Mesodermal cell (in vitro differentiated cells): ENCODE results near the gene IFNAR1.

Experiments
- H3K27ac ChIP-seq: 2 replicates; pipeline ENCODE4 v1.7.0; 2013; ENCODE audit warnings: mild to moderate bottlenecking, low read depth, low read length, moderate library complexity; ENCODE audit not compliant: severe bottlenecking
- H3K36me3 ChIP-seq: 2 replicates; pipeline ENCODE4 v1.7.1; 2013; ENCODE audit warnings: mild to moderate bottlenecking, low read length, moderate library complexity; ENCODE audit not compliant: control insufficient read depth, insufficient read depth
- H3K4me1 ChIP-seq: one replicate; pipeline ENCODE4 v1.7.1; 2013; ENCODE audit warnings: mild to moderate bottlenecking, low read length; ENCODE audit not compliant: insufficient read depth, control insufficient read depth, poor library complexity, severe bottlenecking
- H3K4me3 ChIP-seq: 2 replicates; pipeline ENCODE4 v1.7.0; 2013; ENCODE audit warnings: low read length, control low read depth, mild to moderate bottlenecking; ENCODE audit not compliant: insufficient read depth, poor library complexity, severe bottlenecking; ENCODE audit errors: extremely low read depth
- H3K9me3 ChIP-seq: 2 replicates; pipeline ENCODE4 v1.7.1; 2013; ENCODE audit warnings: mild to moderate bottlenecking, low read length, moderate library complexity; ENCODE audit not compliant: control insufficient read depth
- WGBS, 2 experiments: methylation state at CpG; one replicate each; pipeline ENCODE4 v1.1.5; 2013; ENCODE audit warnings: missing lambda C conversion rate in 2 of 2; ENCODE audit not compliant: insufficient coverage in 2 of 2; 5-methylcytosine and 5-hydroxymethylcytosine counted together

The IFNAR1 gene

DNA sequence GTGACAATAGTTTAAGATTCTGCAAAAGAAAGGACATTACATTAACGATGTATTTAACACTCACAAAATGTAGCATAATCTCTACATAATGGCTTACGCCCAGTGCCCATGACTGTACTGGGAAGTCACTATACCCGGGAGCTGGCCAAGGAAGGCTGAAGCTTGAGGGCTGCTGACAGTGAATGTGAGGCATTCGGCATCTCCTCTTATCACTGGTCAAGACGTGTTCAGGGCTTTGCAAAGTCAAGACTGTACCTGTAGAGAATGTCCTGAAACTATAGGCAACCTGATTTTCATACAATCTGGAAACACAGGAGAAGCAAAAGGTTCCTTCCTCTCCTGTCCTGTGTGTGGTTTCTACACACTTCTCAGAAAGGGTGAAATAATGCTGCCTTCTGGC, 65.7 kb downstream of the IFNAR1 start:
- H3K4me3 ChIP-seq: no peak overlapping the region
- H3K27ac ChIP-seq: no peak overlapping the region
- H3K36me3 ChIP-seq: no peaks in the 10 kb centered on the region
- H3K4me1 ChIP-seq: no peaks in the 10 kb centered on the region
- no peaks in the 10 kb centered on the region for H3K9me3 ChIP-seq
- WGBS, 2 experiments: 74 to 86% methylated on average over 2 to 3 of the region's 5 CpGs

DNA sequence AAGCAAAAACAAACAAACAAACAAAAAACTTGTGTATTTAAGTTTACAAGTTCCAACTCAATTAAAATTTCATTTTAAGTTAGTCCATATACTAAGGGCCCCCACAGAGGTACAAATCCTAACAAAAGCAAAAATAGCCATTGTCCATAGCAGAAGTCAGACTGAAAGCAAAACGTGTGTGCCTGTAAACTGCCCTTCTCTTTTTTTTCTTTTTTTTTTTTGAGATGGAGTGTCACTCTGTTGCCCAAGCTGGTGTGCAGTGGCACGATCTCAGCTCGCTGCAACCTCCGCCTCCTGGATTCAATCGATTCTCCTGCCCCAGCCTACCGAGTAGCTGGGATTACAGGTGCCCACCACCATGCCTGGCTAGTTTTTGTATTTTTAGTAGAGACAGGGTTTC, 66.9 kb downstream of the IFNAR1 start:
- Histone ChIP-seq H3K4me3 (no peak overlapping the region), H3K27ac (no peak overlapping the region), H3K9me3 (no peaks in the 10 kb centered on the region), H3K36me3 (no peaks in the 10 kb centered on the region), H3K4me1 (no peaks in the 10 kb centered on the region)
- 79 to 93% methylated on average over 4 to 5 of the region's 6 CpGs for WGBS, 2 experiments

DNA sequence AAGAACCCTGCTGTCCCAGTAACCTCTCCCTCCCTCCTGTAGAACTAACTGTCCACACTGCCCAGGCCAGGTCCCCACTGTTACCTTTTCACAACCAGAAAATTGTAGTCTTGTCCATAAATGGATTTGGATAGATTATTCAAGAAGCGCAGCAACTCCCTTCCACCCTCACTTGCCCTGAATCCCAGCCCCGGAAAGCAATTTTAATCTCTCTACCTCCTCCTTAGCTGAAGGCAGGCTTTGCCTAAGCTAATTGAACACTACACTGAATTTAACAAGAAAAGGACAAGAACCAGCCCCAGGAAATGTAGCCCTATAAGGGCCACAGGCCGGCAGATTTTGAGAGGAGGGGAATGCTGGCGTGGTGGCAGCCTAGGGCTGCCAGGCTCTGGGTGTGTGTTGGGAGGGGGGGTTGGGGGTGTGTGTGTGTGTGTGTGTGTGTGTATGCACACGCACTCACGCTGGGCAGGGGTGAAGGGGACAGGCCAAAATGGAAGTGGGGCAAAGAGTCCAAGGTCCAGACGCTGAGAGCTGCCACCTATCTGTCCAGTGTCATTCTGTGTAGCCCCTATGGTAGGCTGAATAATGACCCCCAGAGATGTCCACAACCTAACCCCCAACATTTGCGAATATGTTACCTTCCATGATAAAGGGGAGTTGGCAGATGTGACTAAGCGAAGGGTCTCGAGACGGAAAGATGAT, 67.7 kb downstream of the IFNAR1 start:
- no peaks in the 10 kb centered on the region for H3K4me1 ChIP-seq
- no peak overlapping the region for H3K4me3 ChIP-seq
- H3K27ac ChIP-seq: no peak overlapping the region
- H3K9me3 ChIP-seq: no peaks in the 10 kb centered on the region
- 80 to 84% methylated on average over 1 to 7 of the region's 11 CpGs for WGBS, 2 experiments
- no peaks in the 10 kb centered on the region for H3K36me3 ChIP-seq

DNA sequence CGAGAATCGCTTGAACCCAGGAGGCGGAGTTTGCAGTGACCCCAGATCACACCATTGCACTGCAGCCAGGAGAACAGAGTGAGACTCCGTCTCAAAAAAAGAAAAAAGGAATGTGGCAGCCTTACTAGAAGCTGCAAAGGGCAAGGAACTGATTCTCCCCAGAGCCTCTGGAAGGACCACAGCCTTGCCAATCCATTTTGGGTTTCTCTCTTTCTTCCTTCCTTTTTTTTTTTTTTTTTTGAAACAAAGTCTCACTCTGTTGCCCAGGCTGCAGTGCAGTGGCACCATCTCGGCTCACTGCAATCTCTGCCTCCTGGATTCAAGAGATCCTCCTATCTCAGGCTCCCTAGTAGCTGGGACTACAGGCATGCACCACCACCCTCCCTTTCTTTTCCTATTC, 68.6 kb downstream of the IFNAR1 start:
- Histone ChIP-seq H3K27ac (no peak overlapping the region), H3K4me1 (no peaks in the 10 kb centered on the region), H3K9me3 (no peaks in the 10 kb centered on the region), H3K36me3 (no peaks in the 10 kb centered on the region), H3K4me3 (no peak overlapping the region)
- WGBS, 2 experiments: 73 to 85% methylated on average over 3 to 4 of the region's 5 CpGs

DNA sequence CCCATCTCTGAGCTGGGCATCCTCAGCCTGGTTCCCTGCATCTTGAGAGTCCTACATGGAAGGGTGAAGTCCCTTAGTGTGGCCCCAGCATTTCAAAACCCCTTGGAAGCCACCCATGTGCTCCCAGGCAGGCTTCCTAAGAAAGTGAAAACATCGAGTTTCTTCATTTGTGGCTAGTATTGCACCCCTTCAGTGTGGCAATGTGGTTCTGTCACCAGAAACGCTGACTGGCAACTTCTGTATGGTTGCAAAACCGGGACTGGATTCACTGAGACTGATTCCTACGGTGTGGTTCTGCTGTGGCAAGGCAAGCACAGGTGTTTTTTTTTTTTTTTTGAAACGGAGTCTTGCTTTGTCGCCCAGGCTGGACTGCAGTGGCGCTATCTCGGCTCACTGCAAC, 69.5 kb downstream of the IFNAR1 start:
- no peaks in the 10 kb centered on the region for H3K36me3 ChIP-seq
- H3K4me3 ChIP-seq: no peak overlapping the region
- no peak overlapping the region for H3K27ac ChIP-seq
- no peaks in the 10 kb centered on the region for H3K9me3 ChIP-seq
- H3K4me1 ChIP-seq: no peaks in the 10 kb centered on the region
- WGBS, 2 experiments: 94 to 96% methylated on average over 4 of the region's 8 CpGs

DNA sequence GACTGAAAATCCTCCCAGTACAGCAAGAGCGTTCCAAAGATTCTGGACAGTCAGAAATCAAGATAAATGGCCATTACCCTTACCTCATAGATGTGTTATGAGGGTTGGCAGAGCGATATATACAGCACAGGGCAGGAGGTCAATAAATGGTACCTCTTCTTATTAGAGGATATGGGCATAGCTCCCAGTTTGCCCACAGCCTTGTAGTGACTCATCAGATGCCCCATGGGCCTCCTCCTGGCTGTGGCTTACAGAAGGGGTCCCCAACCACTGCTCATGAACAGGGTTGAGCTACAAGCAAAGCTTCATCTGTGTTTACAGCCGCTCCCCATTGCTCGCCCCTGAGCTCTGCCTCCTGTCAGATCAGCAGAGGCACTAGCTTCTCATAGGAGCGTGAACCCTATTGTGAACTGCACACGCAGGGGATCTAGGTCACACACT, 71.1 kb downstream of the IFNAR1 start:
- Histone ChIP-seq H3K9me3 (no peaks in the 10 kb centered on the region), H3K27ac (no peak overlapping the region), H3K4me3 (no peak overlapping the region), H3K4me1 (no peaks in the 10 kb centered on the region), H3K36me3 (no peaks in the 10 kb centered on the region)
- 95 to 97% methylated on average over 2 to 3 of the region's 6 CpGs for whole genome bisulfite sequencing, 2 experiments

DNA sequence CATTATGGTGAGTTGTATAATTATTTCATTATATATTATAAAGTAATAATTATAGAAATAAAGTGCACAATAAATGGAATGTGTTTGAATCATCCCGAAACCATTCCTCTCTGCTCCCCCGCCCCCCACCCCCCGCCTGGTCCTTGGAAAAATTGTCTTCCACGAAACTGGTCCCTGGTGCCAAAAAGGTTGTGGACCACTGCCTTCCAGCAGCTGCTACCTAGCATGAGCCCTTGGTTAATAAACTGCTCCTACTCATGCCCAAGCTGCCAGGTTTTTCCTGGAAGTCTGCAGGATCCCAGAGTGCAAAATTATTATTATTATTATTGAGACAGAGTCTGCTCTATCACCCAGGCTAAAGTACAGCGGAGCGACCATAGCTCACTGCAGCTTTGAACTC, 71.7 kb downstream of the IFNAR1 start:
- Histone ChIP-seq H3K4me1 (no peaks in the 10 kb centered on the region), H3K9me3 (no peaks in the 10 kb centered on the region), H3K4me3 (no peak overlapping the region), H3K27ac (no peak overlapping the region), H3K36me3 (no peaks in the 10 kb centered on the region)
- WGBS, 2 experiments: 93 to 94% methylated on average over 3 of the region's 6 CpGs

DNA sequence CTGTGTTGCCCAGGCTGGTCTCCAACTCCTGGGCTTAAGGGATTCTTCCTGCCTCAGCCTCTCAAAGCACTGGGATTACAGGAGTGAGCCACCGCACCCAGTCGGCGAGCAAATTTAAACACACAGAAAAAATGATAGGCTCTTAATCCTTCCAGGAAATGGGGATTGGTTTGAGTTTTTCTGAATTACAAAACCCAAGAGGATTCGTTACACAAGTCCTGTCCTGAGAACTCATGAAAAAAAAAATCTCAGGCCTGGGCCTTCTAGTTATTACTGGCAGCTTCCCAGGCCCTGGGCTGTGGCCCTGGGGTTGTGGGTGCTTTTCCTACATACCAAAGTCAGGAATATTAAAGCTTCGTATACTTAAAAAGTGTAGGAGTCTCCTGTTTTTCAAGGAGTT, 72.2 kb downstream of the IFNAR1 start:
- 80 to 100% methylated on average over 1 of the region's 5 CpGs for WGBS, 2 experiments
- Histone ChIP-seq H3K9me3 (no peaks in the 10 kb centered on the region), H3K27ac (no peak overlapping the region), H3K4me3 (no peak overlapping the region), H3K36me3 (no peaks in the 10 kb centered on the region), H3K4me1 (no peaks in the 10 kb centered on the region)

DNA sequence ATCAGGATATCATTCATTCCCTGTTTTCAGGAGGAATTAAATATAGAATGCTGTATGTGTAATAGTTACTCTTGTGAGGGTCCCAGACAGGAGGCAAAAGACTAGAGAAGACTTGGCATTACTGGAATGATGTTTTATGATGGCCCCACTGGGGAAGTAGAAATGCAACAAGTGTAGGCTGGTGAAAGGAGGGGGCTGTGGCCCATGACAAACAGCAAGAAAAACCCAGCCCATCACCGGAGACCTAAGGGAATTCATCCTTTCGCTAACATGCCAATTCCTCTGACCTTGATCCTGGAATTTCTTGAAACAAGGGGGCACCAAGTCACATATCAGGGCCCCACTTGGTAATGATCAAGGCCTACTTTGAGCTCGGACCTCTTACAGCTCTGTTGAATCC, 72.9 kb downstream of the IFNAR1 start:
- WGBS, 2 experiments: 86 to 94% methylated on average over 2 to 3 of the region's 3 CpGs
- no peak overlapping the region for H3K27ac ChIP-seq
- H3K36me3 ChIP-seq: no peaks in the 10 kb centered on the region
- peaks cover 4% of the 10 kb centered on the region for H3K4me1 ChIP-seq
- no peaks in the 10 kb centered on the region for H3K9me3 ChIP-seq
- H3K4me3 ChIP-seq: no peak overlapping the region

DNA sequence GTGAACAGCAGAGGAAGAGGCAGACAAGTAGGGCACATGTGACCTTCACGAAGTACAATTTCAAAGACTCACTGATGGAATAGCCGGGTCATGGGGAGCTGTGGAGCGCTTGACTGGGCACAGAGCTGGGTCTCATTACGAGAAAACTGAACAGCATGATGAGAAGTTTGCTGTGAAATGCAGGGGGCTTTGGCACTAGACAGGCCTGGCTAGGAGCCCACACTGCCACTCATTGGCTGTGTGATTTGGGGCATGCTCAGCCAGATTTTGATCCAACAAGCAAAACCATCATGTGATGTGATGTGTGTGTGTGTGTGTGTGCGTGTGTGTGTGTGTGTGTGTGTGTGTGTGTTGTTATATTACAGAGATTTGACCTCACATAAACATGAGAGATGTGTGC, 73.6 kb downstream of the IFNAR1 start:
- H3K9me3 ChIP-seq: no peaks in the 10 kb centered on the region
- 96 to 97% methylated on average over 4 of the region's 5 CpGs for WGBS, 2 experiments
- H3K27ac ChIP-seq: no peak overlapping the region
- no peaks in the 10 kb centered on the region for H3K36me3 ChIP-seq
- H3K4me1 ChIP-seq: peaks cover 6% of the 10 kb centered on the region
- no peak overlapping the region for H3K4me3 ChIP-seq

DNA sequence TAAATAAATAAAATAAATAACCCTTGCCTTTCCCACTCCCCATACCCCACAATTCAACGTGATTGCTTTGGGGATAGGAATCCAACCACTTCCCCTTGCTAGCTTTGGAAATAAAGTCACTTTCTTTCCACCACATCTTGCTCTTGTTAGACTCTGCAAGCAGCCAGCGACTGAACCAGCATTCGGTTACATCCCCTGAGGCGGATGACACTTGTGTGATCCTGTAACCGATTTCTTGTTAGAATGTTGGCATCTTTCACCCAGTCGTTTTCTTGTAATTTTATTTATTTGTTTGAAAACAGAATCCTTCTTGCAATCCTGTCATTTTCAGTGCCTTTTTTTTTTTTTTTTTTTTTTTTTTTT, 76.8 kb downstream of the IFNAR1 start:
- peaks cover 4% of the 10 kb centered on the region for H3K36me3 ChIP-seq
- H3K4me3 ChIP-seq: no peak overlapping the region
- 98 to 100% methylated on average over 4 to 6 of the region's 6 CpGs for WGBS, 2 experiments

More for the DNA sequence above, 76.8 kb downstream of the IFNAR1 start:
- no peaks in the 10 kb centered on the region for H3K9me3 ChIP-seq
- no peak overlapping the region for H3K27ac ChIP-seq
- H3K4me1 ChIP-seq: peaks cover 9% of the 10 kb centered on the region
